Gastroesophageal sphincter (tissue), 3 donors: ENCODE data around the gene SNTG2.

ENCODE experiments used
- CTCF ChIP-seq, 4 experiments: fragments of 200-600 bp in 2 of 4; fragments of 450-650 bp in 2 of 4; sonication (generic) in 1 of 4; IDR thresholded peaks; one replicate each; pipeline ENCODE4 v1.5.1; 2017 to 2019; ENCODE audit warnings: antibody characterized with exemption in 4 of 4, mild to moderate bottlenecking in 2 of 4, moderate library complexity in 2 of 4
- POLR2AphosphoS5 ChIP-seq: sonication (generic); formaldehyde crosslinking; IDR thresholded peaks from one replicate; pipeline ENCODE4 v1.6.1; 2017; ENCODE audit warnings: antibody characterized with exemption

GRCh38 chr2:920999-921398, 29.6 kb upstream of the SNTG2 start:
- TF ChIP-seq POLR2AphosphoS5 (no peak), CTCF (IDR thresholded peaks at IDR 0.05) (no peak)
